Measurements from ENCODE around the gene GPR68.

DNA sequence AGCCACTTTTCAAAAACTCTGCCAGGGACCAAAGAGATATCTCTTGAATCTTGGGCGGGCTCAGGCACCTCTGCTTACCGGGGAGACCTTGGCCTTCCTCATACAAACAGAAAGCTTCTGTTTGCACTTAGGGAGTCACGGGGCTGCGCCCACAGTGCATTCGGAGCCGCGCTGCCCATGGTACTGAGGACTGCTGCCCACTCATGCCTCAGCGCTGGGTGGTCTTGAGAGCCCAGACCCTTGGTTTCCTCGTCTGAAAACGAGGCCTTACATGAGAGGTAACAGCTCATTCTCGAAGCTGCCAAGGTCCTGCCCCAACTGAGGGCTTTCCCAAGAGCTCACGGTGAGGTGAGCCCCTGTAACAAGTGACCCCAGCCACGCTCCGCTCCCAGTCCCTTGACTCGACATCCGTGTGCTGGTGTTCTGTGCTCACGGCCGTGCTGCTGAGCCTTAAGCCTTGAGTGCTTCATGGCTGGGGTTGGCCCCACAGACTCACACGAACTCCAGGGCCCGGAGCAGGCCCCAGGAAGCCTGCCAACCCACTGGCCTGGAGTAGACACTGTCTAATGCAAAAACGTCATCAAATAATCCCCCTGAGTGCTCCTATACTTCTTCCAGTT lies 47.4 kb upstream of the GPR68 start:
- TF ChIP-seq, protein P1, sequence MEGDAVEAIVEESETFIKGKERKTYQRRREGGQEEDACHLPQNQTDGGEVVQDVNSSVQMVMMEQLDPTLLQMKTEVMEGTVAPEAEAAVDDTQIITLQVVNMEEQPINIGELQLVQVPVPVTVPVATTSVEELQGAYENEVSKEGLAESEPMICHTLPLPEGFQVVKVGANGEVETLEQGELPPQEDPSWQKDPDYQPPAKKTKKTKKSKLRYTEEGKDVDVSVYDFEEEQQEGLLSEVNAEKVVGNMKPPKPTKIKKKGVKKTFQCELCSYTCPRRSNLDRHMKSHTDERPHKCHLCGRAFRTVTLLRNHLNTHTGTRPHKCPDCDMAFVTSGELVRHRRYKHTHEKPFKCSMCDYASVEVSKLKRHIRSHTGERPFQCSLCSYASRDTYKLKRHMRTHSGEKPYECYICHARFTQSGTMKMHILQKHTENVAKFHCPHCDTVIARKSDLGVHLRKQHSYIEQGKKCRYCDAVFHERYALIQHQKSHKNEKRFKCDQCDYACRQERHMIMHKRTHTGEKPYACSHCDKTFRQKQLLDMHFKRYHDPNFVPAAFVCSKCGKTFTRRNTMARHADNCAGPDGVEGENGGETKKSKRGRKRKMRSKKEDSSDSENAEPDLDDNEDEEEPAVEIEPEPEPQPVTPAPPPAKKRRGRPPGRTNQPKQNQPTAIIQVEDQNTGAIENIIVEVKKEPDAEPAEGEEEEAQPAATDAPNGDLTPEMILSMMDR (IDR thresholded peaks at IDR 0.05; ENCODE audit: poor library complexity, severe bottlenecking) = no peak
- TF ChIP-seq, protein P2, sequence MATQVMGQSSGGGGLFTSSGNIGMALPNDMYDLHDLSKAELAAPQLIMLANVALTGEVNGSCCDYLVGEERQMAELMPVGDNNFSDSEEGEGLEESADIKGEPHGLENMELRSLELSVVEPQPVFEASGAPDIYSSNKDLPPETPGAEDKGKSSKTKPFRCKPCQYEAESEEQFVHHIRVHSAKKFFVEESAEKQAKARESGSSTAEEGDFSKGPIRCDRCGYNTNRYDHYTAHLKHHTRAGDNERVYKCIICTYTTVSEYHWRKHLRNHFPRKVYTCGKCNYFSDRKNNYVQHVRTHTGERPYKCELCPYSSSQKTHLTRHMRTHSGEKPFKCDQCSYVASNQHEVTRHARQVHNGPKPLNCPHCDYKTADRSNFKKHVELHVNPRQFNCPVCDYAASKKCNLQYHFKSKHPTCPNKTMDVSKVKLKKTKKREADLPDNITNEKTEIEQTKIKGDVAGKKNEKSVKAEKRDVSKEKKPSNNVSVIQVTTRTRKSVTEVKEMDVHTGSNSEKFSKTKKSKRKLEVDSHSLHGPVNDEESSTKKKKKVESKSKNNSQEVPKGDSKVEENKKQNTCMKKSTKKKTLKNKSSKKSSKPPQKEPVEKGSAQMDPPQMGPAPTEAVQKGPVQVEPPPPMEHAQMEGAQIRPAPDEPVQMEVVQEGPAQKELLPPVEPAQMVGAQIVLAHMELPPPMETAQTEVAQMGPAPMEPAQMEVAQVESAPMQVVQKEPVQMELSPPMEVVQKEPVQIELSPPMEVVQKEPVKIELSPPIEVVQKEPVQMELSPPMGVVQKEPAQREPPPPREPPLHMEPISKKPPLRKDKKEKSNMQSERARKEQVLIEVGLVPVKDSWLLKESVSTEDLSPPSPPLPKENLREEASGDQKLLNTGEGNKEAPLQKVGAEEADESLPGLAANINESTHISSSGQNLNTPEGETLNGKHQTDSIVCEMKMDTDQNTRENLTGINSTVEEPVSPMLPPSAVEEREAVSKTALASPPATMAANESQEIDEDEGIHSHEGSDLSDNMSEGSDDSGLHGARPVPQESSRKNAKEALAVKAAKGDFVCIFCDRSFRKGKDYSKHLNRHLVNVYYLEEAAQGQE (IDR thresholded peaks at IDR 0.05; ENCODE audit: borderline replicate concordance) = no peak
- TF ChIP-seq EZH2 (IDR thresholded peaks at IDR 0.05; ENCODE audit: borderline replicate concordance, insufficient read depth, low read length, poor library complexity, severe bottlenecking) (no peak), TAF1 (IDR thresholded peaks at IDR 0.05; ENCODE audit: low read depth) (no peak), POLR2AphosphoS5 (IDR thresholded peaks at IDR 0.05) (no peak), RAD21 (conservative IDR thresholded peaks at IDR 0.05) (no peak)

Measured in neural cell (in vitro differentiated cells).